UCSD-AML1 (cell line): Measurements from ENCODE around the gene TMEM117.

ENCODE experiments used
- DNase-seq: peaks from one replicate; lab custom pipeline; 2025; ENCODE audit not compliant: unreplicated experiment; lab: John Stamatoyannopoulos, UW

Gene TMEM117

GRCh38 chr12:44091948-44092606, 256.2 kb downstream of the TMEM117 start:
- DNase-seq, result no peak

GRCh38 chr12:44098786-44099185, 262.9 kb downstream of the TMEM117 start:
- DNase-seq, result no peak

GRCh38 chr12:44099486-44099885, 263.6 kb downstream of the TMEM117 start:
- no peak for DNase-seq

DNA sequence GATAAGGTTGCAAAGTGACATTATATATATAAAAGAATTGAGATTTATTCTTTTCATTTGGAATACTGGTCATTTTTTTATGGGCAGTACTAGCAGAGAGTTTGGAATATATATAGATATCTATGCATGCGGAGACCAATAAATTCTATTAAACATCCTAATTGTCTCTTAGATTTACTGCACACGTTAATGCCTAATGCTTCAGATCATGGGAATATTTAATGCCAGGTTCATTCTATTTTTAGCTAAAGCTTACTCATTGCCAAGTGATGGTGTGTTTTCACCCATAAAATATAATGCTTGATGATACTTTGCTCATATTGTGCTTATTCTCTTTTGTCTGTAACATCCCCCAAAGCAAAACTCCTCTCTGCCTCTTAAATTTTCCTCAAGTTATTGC, 264.4 kb downstream of the TMEM117 start:
- no peak for DNase-seq

- DNase-seq, result no peak
These were observed 265.6 kb downstream of the TMEM117 start for GRCh38 chr12:44101475-44101874.

DNA sequence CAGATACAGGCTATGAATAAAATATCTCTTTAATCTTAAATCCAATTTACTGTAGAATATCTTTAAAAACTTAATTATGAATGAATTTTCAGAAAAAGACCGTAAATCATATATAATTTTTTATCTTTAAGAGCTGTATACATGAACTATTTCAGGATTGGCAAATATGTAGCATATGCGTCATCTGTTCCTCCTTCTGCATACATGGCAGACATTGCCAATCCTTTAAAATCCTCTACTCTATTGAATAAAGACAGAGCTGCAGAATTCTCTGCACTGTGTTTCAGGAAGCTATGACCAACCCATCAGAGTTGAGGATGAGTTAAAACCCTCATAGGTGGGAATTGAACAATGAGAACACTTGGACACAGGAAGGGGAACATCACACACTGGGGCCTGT, 279.0 kb downstream of the TMEM117 start:
- no peak for DNase-seq

DNA sequence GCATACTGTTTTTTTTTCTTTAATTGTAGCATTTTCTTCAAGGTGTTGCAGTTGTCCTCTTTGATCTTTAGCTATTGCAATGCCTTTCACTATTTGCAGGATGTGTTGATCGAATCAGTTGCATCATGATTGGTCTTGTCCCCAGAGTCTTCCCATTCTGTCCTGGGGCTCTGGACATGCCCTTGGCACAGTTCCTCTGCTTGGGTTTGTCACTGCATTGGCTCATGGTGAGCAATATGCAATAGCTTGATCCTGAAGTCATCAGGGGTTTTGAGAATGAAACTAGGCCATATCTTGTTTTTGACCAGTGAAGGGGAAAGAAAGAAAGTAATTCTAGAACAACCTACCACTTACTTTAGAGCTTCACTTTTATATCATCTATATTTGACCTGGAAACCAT, 281.5 kb downstream of the TMEM117 start:
- no peak for DNase-seq

DNA sequence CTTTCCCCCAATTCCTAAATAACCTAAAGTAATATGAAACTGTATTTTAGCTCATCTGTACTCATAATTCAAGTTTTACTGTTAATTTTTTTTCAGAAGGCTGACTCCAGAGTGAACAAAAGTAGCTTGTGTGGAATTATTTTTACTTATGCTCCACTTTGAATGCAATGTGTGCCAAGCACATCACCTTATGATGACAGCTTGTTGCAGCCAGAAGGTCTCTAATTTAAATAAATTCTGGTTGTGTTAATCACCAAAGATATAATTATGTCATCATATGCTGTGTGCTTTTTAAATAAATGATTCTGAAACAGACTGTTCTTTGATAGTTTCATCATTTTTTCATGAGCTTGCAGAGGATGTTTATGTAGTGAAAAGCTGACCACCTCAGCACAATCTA, 283.1 kb downstream of the TMEM117 start:
- DNase-seq, result no peak

DNA sequence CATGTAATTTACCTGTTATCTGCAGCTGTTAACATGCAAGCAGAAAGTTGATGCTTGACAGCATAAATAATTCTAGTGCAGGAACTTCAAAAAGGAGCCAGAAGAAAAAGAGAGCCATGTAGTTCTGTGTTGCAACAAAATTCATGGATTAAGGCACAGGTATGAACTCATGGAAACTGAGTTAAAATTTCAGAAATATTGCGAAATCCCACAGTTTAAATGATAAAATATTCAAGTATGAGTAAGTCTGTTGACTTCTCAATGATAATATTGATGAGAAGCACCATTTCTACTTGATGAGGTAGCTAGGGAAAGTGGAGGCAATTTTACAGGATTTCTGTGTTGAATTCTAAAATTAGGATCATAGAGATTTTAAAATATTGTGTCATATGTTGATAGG, 290.9 kb downstream of the TMEM117 start:
- DNase-seq, result no peak

- DNase-seq, result no peak
These were observed 292.3 kb downstream of the TMEM117 start for GRCh38 chr12:44127966-44128710.

DNA sequence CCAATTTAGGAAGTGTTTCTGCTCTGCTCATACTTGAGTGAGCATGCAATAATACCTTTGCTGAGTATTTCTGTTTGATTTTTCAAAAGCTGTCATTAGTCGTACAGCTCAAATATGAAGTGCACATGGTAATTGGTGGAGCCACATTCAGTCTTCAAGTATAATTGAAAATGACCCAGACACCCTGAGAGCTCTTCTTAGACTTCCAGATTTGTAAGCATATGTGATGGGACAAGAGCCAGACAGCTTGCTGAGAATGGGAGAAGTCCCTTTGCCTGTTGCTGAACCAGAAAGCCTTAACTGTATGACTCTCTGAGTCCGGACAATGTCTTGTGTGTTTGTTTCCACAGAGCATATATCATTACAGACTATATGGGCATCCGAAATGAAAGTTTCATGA, 307.3 kb downstream of the TMEM117 start:
- DNase-seq, result no peak

- DNase-seq, result no peak
These were observed 313.1 kb downstream of the TMEM117 start for GRCh38 chr12:44148936-44149335.

- DNase-seq, result no peak
These were observed 318.2 kb downstream of the TMEM117 start for GRCh38 chr12:44154128-44154527.

GRCh38 chr12:44155358-44155757, 319.5 kb downstream of the TMEM117 start:
- DNase-seq, result no peak

GRCh38 chr12:44157359-44157758, 321.5 kb downstream of the TMEM117 start:
- no peak for DNase-seq

- no peak for DNase-seq
These were observed 322.9 kb downstream of the TMEM117 start for GRCh38 chr12:44158746-44159145.

- no peak for DNase-seq
These were observed 323.3 kb downstream of the TMEM117 start for GRCh38 chr12:44159216-44159615.

- no peak for DNase-seq
These were observed 324.0 kb downstream of the TMEM117 start for GRCh38 chr12:44159862-44160261.

DNA sequence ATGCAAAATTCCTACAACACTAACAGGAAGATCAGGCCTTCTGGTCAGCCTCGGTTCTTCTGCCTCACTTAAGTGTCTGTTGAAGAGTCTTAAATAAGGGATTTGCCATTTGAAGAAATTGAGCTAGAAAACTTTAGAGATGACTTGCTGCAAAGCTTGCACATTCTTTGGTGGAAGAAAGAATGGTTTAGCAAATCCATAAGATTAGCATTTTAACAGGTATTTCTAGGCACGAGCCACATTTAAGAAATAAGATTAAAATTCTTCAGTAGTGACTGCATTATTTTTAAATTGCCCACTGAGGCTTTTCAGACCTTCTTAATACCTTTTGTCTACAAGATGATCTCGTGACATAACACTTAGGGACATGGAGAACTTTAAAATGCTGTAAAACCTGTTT, 327.1 kb downstream of the TMEM117 start:
- no peak for DNase-seq

DNA sequence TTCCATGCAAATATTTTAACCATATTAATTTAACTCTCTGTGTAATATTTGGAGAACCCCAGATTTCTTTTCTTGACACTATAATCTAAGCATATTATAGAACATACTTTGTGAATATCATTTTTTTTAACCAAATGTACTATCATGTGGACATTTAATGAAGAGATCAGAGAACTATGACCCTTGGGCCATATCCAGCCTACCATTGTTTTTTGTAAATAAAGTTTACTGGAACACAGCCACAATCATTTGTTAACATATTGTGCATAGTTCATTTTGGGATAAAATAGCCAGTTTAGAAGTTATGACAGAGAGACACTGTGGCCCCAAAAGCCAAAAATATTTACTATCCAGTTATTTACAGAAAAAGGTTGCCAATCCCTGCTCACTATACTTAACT, 338.2 kb downstream of the TMEM117 start:
- no peak for DNase-seq

DNA sequence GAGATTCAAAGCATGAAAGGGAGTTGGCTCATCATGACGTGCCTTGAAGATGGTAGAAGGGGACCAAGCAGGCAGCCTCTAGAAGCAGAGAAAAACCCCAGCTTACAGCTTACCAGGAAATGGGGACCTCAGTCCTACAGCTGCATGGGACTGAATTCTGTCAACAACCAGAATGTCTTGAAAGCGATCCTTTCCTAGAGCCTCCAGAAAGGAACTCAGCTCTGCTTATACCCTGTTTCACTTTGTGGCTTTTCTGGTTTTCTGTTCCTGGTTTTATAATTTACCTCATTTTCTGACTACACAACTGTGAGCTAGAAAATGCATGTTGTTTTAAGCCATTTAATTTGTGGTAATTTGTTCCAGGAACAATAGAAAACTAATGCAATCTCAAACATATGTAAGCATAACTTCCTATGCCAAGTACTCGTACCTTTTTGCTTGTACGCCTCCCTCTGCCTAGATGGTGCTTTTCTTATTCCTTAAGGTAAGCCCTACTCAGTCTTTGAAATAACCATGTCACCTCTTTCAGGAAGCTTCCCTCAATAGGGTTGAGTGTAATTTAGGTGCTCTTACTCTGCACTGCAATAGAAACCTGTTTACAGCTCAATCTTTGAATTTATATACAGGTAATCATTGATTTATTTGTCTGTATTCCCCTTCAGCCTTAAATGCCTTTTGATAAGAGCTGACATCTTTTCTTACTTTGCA, 348.8 kb downstream of the TMEM117 start:
- no peak for DNase-seq

DNA sequence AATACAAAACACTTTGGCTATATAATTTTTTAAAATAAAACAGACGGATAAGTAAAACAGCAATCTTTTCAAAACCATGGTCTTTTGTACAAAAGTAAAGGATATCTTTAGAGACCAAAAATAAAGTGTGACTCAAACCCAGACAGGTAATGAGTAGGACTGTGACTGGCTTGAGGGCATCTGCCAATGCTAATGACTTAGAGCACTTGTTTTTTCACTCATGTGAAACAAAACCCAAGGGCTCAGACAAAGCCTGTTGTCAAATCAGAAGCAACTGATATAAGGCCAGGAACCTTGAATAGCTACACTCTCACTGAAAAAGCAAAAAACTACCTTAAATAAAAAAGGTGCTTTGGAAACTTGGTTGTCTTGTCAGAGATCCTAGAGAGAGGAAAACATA, 357.4 kb downstream of the TMEM117 start:
- DNase-seq, result no peak
